Fibroblast of lung (primary cell): ENCODE data around the gene SIK3.

Source experiments
- EZH2 ChIP-seq: IDR thresholded peaks from 2 replicates; pipeline ENCODE4 v1.5.1; 2012; ENCODE audit warnings: low read length, control low read depth, mild to moderate bottlenecking; ENCODE audit errors: missing control alignments
- TF ChIP-seq, protein P1 (sequence below), 2 donors: IDR thresholded peaks in 1 of 2; conservative IDR thresholded peaks in 1 of 2; 1 replicate in 1 of 2; 2 replicates in 1 of 2; pipeline ENCODE4 v1.5.1; 2011 to 2012; ENCODE audit warnings: low read length in 2 of 2, control low read depth in 1 of 2, inconsistent platforms in 1 of 2, low read depth in 1 of 2, mild to moderate bottlenecking in 1 of 2

GRCh38 chr11:116895048-116895757 lies 203.0 kb downstream of the SIK3 start:
- TF ChIP-seq, protein P1, sequence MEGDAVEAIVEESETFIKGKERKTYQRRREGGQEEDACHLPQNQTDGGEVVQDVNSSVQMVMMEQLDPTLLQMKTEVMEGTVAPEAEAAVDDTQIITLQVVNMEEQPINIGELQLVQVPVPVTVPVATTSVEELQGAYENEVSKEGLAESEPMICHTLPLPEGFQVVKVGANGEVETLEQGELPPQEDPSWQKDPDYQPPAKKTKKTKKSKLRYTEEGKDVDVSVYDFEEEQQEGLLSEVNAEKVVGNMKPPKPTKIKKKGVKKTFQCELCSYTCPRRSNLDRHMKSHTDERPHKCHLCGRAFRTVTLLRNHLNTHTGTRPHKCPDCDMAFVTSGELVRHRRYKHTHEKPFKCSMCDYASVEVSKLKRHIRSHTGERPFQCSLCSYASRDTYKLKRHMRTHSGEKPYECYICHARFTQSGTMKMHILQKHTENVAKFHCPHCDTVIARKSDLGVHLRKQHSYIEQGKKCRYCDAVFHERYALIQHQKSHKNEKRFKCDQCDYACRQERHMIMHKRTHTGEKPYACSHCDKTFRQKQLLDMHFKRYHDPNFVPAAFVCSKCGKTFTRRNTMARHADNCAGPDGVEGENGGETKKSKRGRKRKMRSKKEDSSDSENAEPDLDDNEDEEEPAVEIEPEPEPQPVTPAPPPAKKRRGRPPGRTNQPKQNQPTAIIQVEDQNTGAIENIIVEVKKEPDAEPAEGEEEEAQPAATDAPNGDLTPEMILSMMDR (conservative IDR thresholded peaks at IDR 0.05 in 1 of 2, IDR thresholded peaks at IDR 0.05 in 1 of 2; ENCODE audit: low read depth in 1 of 2, low read length in 2 of 2): peak in 1 of 2 donors; percentile 43
- no peak for TF ChIP-seq EZH2
